Activated CD4-positive, CD25-positive, alpha-beta regulatory T cell treated with anti-CD3 and anti-CD28 coated beads, Interleukin-2, amount 50 U/mL, for 16 hours (primary cell): ENCODE measurements around the gene SERPINA4.

ENCODE experiments used
- DNase-seq: peaks from one replicate; pipeline ENCODE4 v3.0.0-alpha.2; 2020; ENCODE audit warnings: low read depth, low spot score

The SERPINA4 gene

GRCh38 chr14:94560751-94561655 lies at the start of gene SERPINA4:
Gene SERPINA4, plus strand, starts transcription at chr14:94561442. Its CDS starts 2,041 bp downstream, at chr14:94563483.
- no peak for DNase-seq

GRCh38 chr14:94514351-94514750 lies 46.9 kb upstream of the SERPINA4 start:
- DNase-seq = no peak

- no peak for DNase-seq
Measured at GRCh38 chr14:94515426-94515825, 45.8 kb upstream of the SERPINA4 start.

GRCh38 chr14:94515856-94516255 lies 45.4 kb upstream of the SERPINA4 start:
- DNase-seq = no peak

GRCh38 chr14:94517248-94517640 lies 44.0 kb upstream of the SERPINA4 start:
- DNase-seq = no peak

GRCh38 chr14:94517641-94518257 lies 43.5 kb upstream of the SERPINA4 start:
- no peak for DNase-seq

- DNase-seq = no peak
Measured at GRCh38 chr14:94521375-94522114, 39.7 kb upstream of the SERPINA4 start.

GRCh38 chr14:94522115-94522724 lies 39.0 kb upstream of the SERPINA4 start:
- no peak for DNase-seq

GRCh38 chr14:94523265-94523664 lies 38.0 kb upstream of the SERPINA4 start:
- DNase-seq = no peak

- no peak for DNase-seq
Measured at GRCh38 chr14:94524093-94524492, 37.1 kb upstream of the SERPINA4 start.

- no peak for DNase-seq
Measured at GRCh38 chr14:94531187-94531586, 30.1 kb upstream of the SERPINA4 start.

GRCh38 chr14:94532447-94532846 lies 28.8 kb upstream of the SERPINA4 start:
- DNase-seq = no peak

- no peak for DNase-seq
Measured at GRCh38 chr14:94535506-94535905, 25.7 kb upstream of the SERPINA4 start.

- DNase-seq = no peak
Measured at GRCh38 chr14:94536836-94537235, 24.4 kb upstream of the SERPINA4 start.

GRCh38 chr14:94538070-94538740 lies 23.0 kb upstream of the SERPINA4 start:
- no peak for DNase-seq

GRCh38 chr14:94539181-94539580 lies 22.1 kb upstream of the SERPINA4 start:
- DNase-seq = no peak

- DNase-seq = no peak
Measured at GRCh38 chr14:94540031-94540794, 21.0 kb upstream of the SERPINA4 start.

GRCh38 chr14:94541234-94541975 lies 19.8 kb upstream of the SERPINA4 start:
- no peak for DNase-seq

GRCh38 chr14:94542111-94542810 lies 19.0 kb upstream of the SERPINA4 start:
- no peak for DNase-seq
